HCT116 (cell line): ENCODE results near the gene ARHGAP18. TPM values are rescaled to one million over a fixed set of nuclear protein-coding genes. Genes with fewer than 3 reads are reported as not detected.

Experiments
- ATAC-seq: fragments of 200-7000 bp; cut with Tn5 transposase; 2 replicates; pipeline ENCODE4 v1.9.1; 2020; ENCODE audit warnings: mild to moderate bottlenecking, moderate library complexity
- BruUV-seq: library from RNA; stranded (reverse); fragments of 400-500 nt; replicated peaks from 2 replicates; lab custom pipeline; 2021; lab: Mats Ljungman, UMichigan
- CTCF ChIA-PET: fragments of 300-600 bp; sonication (Branson Sonifier 250); formaldehyde crosslinking; loops from one replicate; lab custom pipeline; 2021; ENCODE audit warnings: antibody characterized with exemption; lab: Charles Lee
- POLR2A ChIA-PET: fragments of 300-600, 350-600 bp; sonication (Branson Sonifier 250); formaldehyde crosslinking; loops from one replicate; lab custom pipeline; 2021; ENCODE audit warnings: antibody characterized with exemption; lab: Charles Lee
- RAD21 ChIA-PET, 2 experiments: fragments of 300-600 bp; sonication (Branson Sonifier 250); formaldehyde crosslinking; loops; one replicate each; lab custom pipeline; 2023; ENCODE audit warnings: low total read pairs in 2 of 2; ENCODE audit not compliant: uncharacterized antibody in 2 of 2, unreplicated experiment in 2 of 2, low non-redundant PET in 1 of 2; lab: Charles Lee
- DNase-seq: peaks from one replicate; pipeline ENCODE4 v3.0.0-alpha.2; 2010; ENCODE audit warnings: low read depth, low spot score
- H2AFZ ChIP-seq: fragments of 200-600 bp; shearing (Covaris generic), sonication (generic); 2 replicates; pipeline ENCODE4 v1.6.1; 2017; ENCODE audit warnings: low read depth, mixed run types, mixed read lengths, antibody characterized with exemption, low read length; ENCODE audit not compliant: poor library complexity, severe bottlenecking
- H3K27ac ChIP-seq: 2 replicates; pipeline ENCODE4 v1.5.1; 2012; ENCODE audit warnings: low read depth, low read length
- H3K27me3 ChIP-seq: fragments of 200-600 bp; sonication (generic); 2 replicates; pipeline ENCODE4 v1.6.1; 2016; ENCODE audit warnings: mixed run types, low read length, mixed read lengths; ENCODE audit not compliant: insufficient read depth
- H3K36me3 ChIP-seq, 2 experiments: fragments of 200-500 bp in 1 of 2; fragments of 200-600 bp in 1 of 2; sonication (Bioruptor generic) in 1 of 2; sonication (generic) in 1 of 2; 2 replicates each; pipeline versions ENCODE4 v1.5.1 to v1.6.1; 2014 to 2016; ENCODE audit warnings: low read length in 2 of 2, inconsistent platforms in 1 of 2, mixed read lengths in 1 of 2, mixed run types in 1 of 2; ENCODE audit not compliant: insufficient read depth in 2 of 2, control insufficient read depth in 1 of 2
- H3K4me1 ChIP-seq, 2 experiments: fragments of 200-600 bp in 1 of 2; sonication (generic) in 1 of 2; 2 replicates each; pipeline versions ENCODE4 v1.5.1 to v1.6.1; 2012 to 2017; ENCODE audit warnings: low read length in 2 of 2, inconsistent platforms in 1 of 2, mild to moderate bottlenecking in 1 of 2, mixed read lengths in 1 of 2, mixed run types in 1 of 2, moderate library complexity in 1 of 2; ENCODE audit not compliant: insufficient read depth in 2 of 2, control insufficient read depth in 1 of 2
- H3K4me2 ChIP-seq: fragments of 200-600 bp; sonication (generic); 2 replicates; pipeline ENCODE4 v1.6.1; 2017; ENCODE audit warnings: mixed run types, low read length, mixed read lengths
- H3K4me3 ChIP-seq, 2 experiments: fragments of 200-600 bp in 1 of 2; sonication (generic) in 1 of 2; replicated peaks in 1 of 2; 2 replicates each; pipeline ENCODE4 v1.5.1; 2011 to 2016; ENCODE audit warnings: low read length in 2 of 2, control low read depth in 1 of 2, low read depth in 1 of 2, mild to moderate bottlenecking in 1 of 2, mixed read lengths in 1 of 2, mixed run types in 1 of 2
- H3K79me2 ChIP-seq: fragments of 200-600 bp; sonication (generic); 2 replicates; pipeline ENCODE4 v1.6.1; 2017; ENCODE audit warnings: mild to moderate bottlenecking, mixed run types, low read length, moderate library complexity, mixed read lengths; ENCODE audit not compliant: insufficient read depth
- H3K9ac ChIP-seq: fragments of 200-600 bp; sonication (generic); 2 replicates; pipeline ENCODE4 v1.6.1; 2016; ENCODE audit warnings: low read length, mixed read lengths
- H3K9me2 ChIP-seq: fragments of 200-600 bp; sonication (generic), shearing (Covaris generic); 2 replicates; pipeline ENCODE4 v1.6.1; 2017; ENCODE audit warnings: mixed run types, mild to moderate bottlenecking, moderate library complexity; ENCODE audit not compliant: insufficient read depth
- H3K9me3 ChIP-seq, 2 experiments: fragments of 200-500 bp in 1 of 2; fragments of 200-600 bp in 1 of 2; sonication (Bioruptor generic) in 1 of 2; sonication (generic) in 1 of 2; 2 replicates each; pipeline ENCODE4 v1.6.1; 2014 to 2017; ENCODE audit warnings: low read length in 2 of 2, mixed read lengths in 2 of 2, inconsistent platforms in 1 of 2, low read depth in 1 of 2, mild to moderate bottlenecking in 1 of 2, mixed run types in 1 of 2, moderate library complexity in 1 of 2; ENCODE audit not compliant: control insufficient read depth in 1 of 2, insufficient read depth in 1 of 2
- H4K20me1 ChIP-seq: fragments of 200-600 bp; sonication (generic), shearing (Covaris generic); 2 replicates; pipeline ENCODE4 v1.6.1; 2017; ENCODE audit warnings: mixed run types, mild to moderate bottlenecking, moderate library complexity; ENCODE audit not compliant: insufficient read depth
- ATF3 ChIP-seq: IDR thresholded peaks from 2 replicates; pipeline ENCODE4 v1.6.1; 2012
- CBX3 ChIP-seq: IDR thresholded peaks from 2 replicates; pipeline ENCODE4 v1.6.1; 2012; ENCODE audit warnings: low read depth
- CEBPB ChIP-seq: IDR thresholded peaks from 2 replicates; pipeline ENCODE4 v1.6.1; 2012; ENCODE audit warnings: low read depth
- CTCF ChIP-seq, 3 experiments: fragments of 200-600 bp in 1 of 3; sonication (generic) in 1 of 3; IDR thresholded peaks in 2 of 3; conservative IDR thresholded peaks in 1 of 3; 2 replicates each; pipeline ENCODE4 v1.5.1; 2012 to 2017; ENCODE audit warnings: low read depth in 2 of 3, low read length in 2 of 3, antibody characterized with exemption in 1 of 3, borderline replicate concordance in 1 of 3, control low read depth in 1 of 3, mild to moderate bottlenecking in 1 of 3, mixed read lengths in 1 of 3, mixed run types in 1 of 3, moderate library complexity in 1 of 3; ENCODE audit not compliant: insufficient read depth in 1 of 3
- EGR1 ChIP-seq: IDR thresholded peaks from 2 replicates; pipeline ENCODE4 v1.6.1; 2012; ENCODE audit warnings: low read depth
- FOSL1 ChIP-seq: IDR thresholded peaks from 2 replicates; pipeline ENCODE4 v1.6.1; 2012; ENCODE audit warnings: low read depth
- JUND ChIP-seq: IDR thresholded peaks from 2 replicates; pipeline ENCODE4 v1.6.1; 2012
- POLR2A ChIP-seq: IDR thresholded peaks from 2 replicates; pipeline ENCODE4 v1.7.0; 2011; ENCODE audit warnings: borderline replicate concordance; ENCODE audit not compliant: insufficient read depth, insufficient read length; ENCODE audit errors: extremely low read depth
- POLR2AphosphoS5 ChIP-seq: IDR thresholded peaks from 2 replicates; pipeline ENCODE4 v1.6.1; 2011; ENCODE audit warnings: mild to moderate bottlenecking, low read depth, low read length, moderate library complexity
- RAD21 ChIP-seq: IDR thresholded peaks from 2 replicates; pipeline ENCODE4 v1.6.1; 2012; ENCODE audit warnings: low read depth, mild to moderate bottlenecking
- SP1 ChIP-seq: IDR thresholded peaks from 2 replicates; pipeline ENCODE4 v1.6.1; 2012; ENCODE audit warnings: low read depth
- SRF ChIP-seq: IDR thresholded peaks from 2 replicates; pipeline ENCODE4 v1.6.1; 2012; ENCODE audit warnings: low read depth
- TCF7L2 ChIP-seq: IDR thresholded peaks from 2 replicates; pipeline ENCODE4 v1.7.0; 2011; ENCODE audit warnings: borderline replicate concordance, inconsistent platforms; ENCODE audit not compliant: insufficient read depth, insufficient read length; ENCODE audit errors: extremely low read depth
- ZBTB33 ChIP-seq: IDR thresholded peaks from 2 replicates; pipeline ENCODE4 v1.6.1; 2011; ENCODE audit warnings: mild to moderate bottlenecking, low read length, moderate library complexity; ENCODE audit not compliant: insufficient replicate concordance; ENCODE audit errors: extremely low read depth
- ZFX ChIP-seq: fragments of 450-650 bp; IDR thresholded peaks from 2 replicates; pipeline ENCODE4 v1.6.1; 2017
- ZNF274 ChIP-seq: fragments of 200-500 bp; sonication (Bioruptor generic); IDR thresholded peaks from 2 replicates; pipeline ENCODE4 v1.6.1; 2014; ENCODE audit warnings: mild to moderate bottlenecking, low read depth, low read length, inconsistent platforms
- intact Hi-C: fragments of 100-400 bp; cut with micrococcal nuclease; formaldehyde crosslinking; loops from 2 replicates; pipeline ENCODE4 v1.10.0; 2022
- total RNA-seq: library from RNA; stranded (reverse); gene quantifications from one replicate; pipeline ENCODE4 v1.2.1, GENCODE V29; 2021; ENCODE audit not compliant: unreplicated experiment

ARHGAP18 gene
- total RNA-seq, 1 experiment from 2014 or later: 70.3 TPM

GRCh38 chr6:129740013-129740412, 30.0 kb upstream of the ARHGAP18 start (continued):
- TF ChIP-seq FOSL1 (no peak), ZBTB33 (no peak), EGR1 (no peak)

- BruUV-seq: no TSS peak
- ATAC-seq (no peak), DNase-seq (no peak)
- ChIA-PET POLR2A (no interaction called here), RAD21 (no interaction called here), CTCF (no interaction called here)
- H4K20me1 ChIP-seq: no peaks in the 10 kb centered on the region
- H3K4me1 ChIP-seq: peaks cover 42 to 54% of the 10 kb centered on the region in 2 experiments
- peak; percentile 66; the same call in 1 of the 2 replicates for TF ChIP-seq CBX3
- TF ChIP-seq JUND: no peak
- H2AFZ ChIP-seq: no peak overlapping the region
- no peak overlapping the region; the same call in 1 of the 2 replicates for H3K27ac ChIP-seq
- H3K4me2 ChIP-seq: no peak overlapping the region
- no peak overlapping the region for H3K9ac ChIP-seq
- H3K36me3 ChIP-seq: no peaks in the 10 kb centered on the region
- H3K4me3 ChIP-seq: no peak overlapping the region
- no peaks in the 10 kb centered on the region for H3K9me2 ChIP-seq
- H3K9me3 ChIP-seq: no peaks in the 10 kb centered on the region
- H3K79me2 ChIP-seq: no peaks in the 10 kb centered on the region
- no peaks in the 10 kb centered on the region for H3K27me3 ChIP-seq
- intact Hi-C loops: no loop called here
Measured at GRCh38 chr6:129736105-129736504, 26.1 kb upstream of the ARHGAP18 start.

- Histone ChIP-seq H3K4me2 (peak overlapping the region; percentile 43; the same call in 1 of the 2 replicates), H3K27me3 (no peaks in the 10 kb centered on the region), H3K27ac (peak overlapping the region; percentile 52; the same call in 1 of the 2 replicates), H3K4me3 (no peak overlapping the region), H3K9ac (no peak overlapping the region), H3K9me3 (no peaks in the 10 kb centered on the region), H2AFZ (peak overlapping the region; percentile 84), H3K9me2 (no peaks in the 10 kb centered on the region), H3K4me1 (peaks cover 43 to 49% of the 10 kb centered on the region in 2 experiments), H4K20me1 (no peaks in the 10 kb centered on the region), H3K36me3 (no peaks in the 10 kb centered on the region), H3K79me2 (no peaks in the 10 kb centered on the region)
- ChIA-PET POLR2A (no interaction called here), CTCF (interaction anchor here (1.3 kb wide), 1 partner anchor 43 kb away, joined by 3 read pairs; no protein-coding TSS in a partner anchor), RAD21 (no interaction called here)
- peak; percentile 83 for ATAC-seq
- no peak for DNase-seq
- BruUV-seq: no TSS peak
- intact Hi-C loops: loop anchor here (5.0 kb wide), 1 partner anchor 289 kb away; no protein-coding TSS in a partner anchor
- no peak for TF ChIP-seq POLR2A
- 0 out of 2 replicates have a peak, but pooled peaks have one; percentile 3 for TF ChIP-seq SP1
- peak in 2 of 3 experiments; percentile 25 to 32; a peak in 2 of 6 replicates for TF ChIP-seq CTCF (IDR thresholded peaks at IDR 0.05 in 2 of 3, conservative IDR thresholded peaks at IDR 0.05 in 1 of 3; ENCODE audit: borderline replicate concordance in 1 of 3, insufficient read depth in 1 of 3, low read depth in 2 of 3, low read length in 2 of 3)
- no peak for TF ChIP-seq POLR2AphosphoS5
- no peak for TF ChIP-seq ZNF274
- TF ChIP-seq ZFX: no peak
- TF ChIP-seq RAD21: peak; percentile 56
- TF ChIP-seq FOSL1: no peak
- TF ChIP-seq CBX3: peak; percentile 65; the same call in 1 of the 2 replicates
- TF ChIP-seq ATF3: no peak
- no peak for TF ChIP-seq CEBPB
- no peak for TF ChIP-seq SRF
- no peak for TF ChIP-seq TCF7L2
Measured at GRCh38 chr6:129733290-129733689, 23.3 kb upstream of the ARHGAP18 start.
